Lung (tissue), 12 donors: ENCODE measurements around the gene SNX25. TPM values are rescaled to one million over a fixed set of nuclear protein-coding genes. Genes with fewer than 3 reads are reported as not detected.
A peak's percentile ranks its signal among the peaks of the same experiment; 100 is the strongest.

ENCODE experiments used
- ATAC-seq: fragments of 200-7000 bp; cut with Tn5 transposase; one replicate; pipeline ENCODE4 v1.9.1; 2020; ENCODE audit warnings: moderate number of reproducible peaks; ENCODE audit not compliant: insufficient read depth, low FRiP score
- DNase-seq, 3 donors: peaks; one replicate each; pipeline ENCODE4 v3.0.0-alpha.2; 2013 to 2017
- H3K27ac ChIP-seq, 2 donors: one replicate each; pipeline ENCODE4 v1.5.1; 2013; ENCODE audit warnings: mild to moderate bottlenecking in 2 of 2, moderate library complexity in 2 of 2, control low read depth in 1 of 2, inconsistent platforms in 1 of 2, low read depth in 1 of 2, low read length in 1 of 2
- H3K27me3 ChIP-seq, 3 donors: one replicate each; pipeline ENCODE4 v1.5.1; 2013; ENCODE audit warnings: low read length in 2 of 3; ENCODE audit not compliant: control insufficient read depth in 3 of 3, insufficient read depth in 3 of 3
- H3K36me3 ChIP-seq, 4 donors: one replicate each; pipeline ENCODE4 v1.5.1; 2013; ENCODE audit warnings: low read length in 4 of 4, mild to moderate bottlenecking in 1 of 4, moderate library complexity in 1 of 4; ENCODE audit not compliant: control insufficient read depth in 4 of 4, insufficient read depth in 4 of 4
- H3K4me1 ChIP-seq, 5 donors: one replicate each; pipeline ENCODE4 v1.5.1; 2013; ENCODE audit warnings: low read length in 5 of 5, mild to moderate bottlenecking in 2 of 5, moderate library complexity in 1 of 5; ENCODE audit not compliant: control insufficient read depth in 5 of 5, insufficient read depth in 5 of 5
- H3K4me3 ChIP-seq: one replicate; pipeline ENCODE4 v1.5.1; 2013; ENCODE audit warnings: mild to moderate bottlenecking, control low read depth, moderate library complexity
- H3K9ac ChIP-seq, 2 donors: one replicate each; pipeline ENCODE4 v1.5.1; 2013; ENCODE audit warnings: low read length in 2 of 2, control low read depth in 1 of 2; ENCODE audit not compliant: insufficient read depth in 1 of 2
- H3K9me3 ChIP-seq, 4 donors: one replicate each; pipeline ENCODE4 v1.5.1; 2013; ENCODE audit warnings: low read length in 3 of 4, mild to moderate bottlenecking in 1 of 4, moderate library complexity in 1 of 4; ENCODE audit not compliant: control insufficient read depth in 4 of 4, insufficient read depth in 3 of 4
- CTCF ChIP-seq: IDR thresholded peaks from 2 replicates; pipeline ENCODE4 v1.5.1; 2012; ENCODE audit warnings: mild to moderate bottlenecking; ENCODE audit errors: control extremely low read depth, extremely low read depth
- WGBS, 2 donors: extraction: QIAGEN DNeasy Blood & Tissue Kit; methylation state at CpG; one replicate each; pipeline ENCODE4 v1.1.7; 2013; 5-methylcytosine and 5-hydroxymethylcytosine counted together
- polyA plus RNA-seq, 2 donors: library from polyadenylated mRNA; stranded (reverse); fragments of 200-250 nt; gene quantifications; one replicate each; pipeline ENCODE4 v1.2.1, GENCODE V29; 2013
- total RNA-seq, 2 donors: library from RNA; depleted of rRNA in 1 of 2; stranded (reverse); fragments of >200 nt in 1 of 2; gene quantifications; one replicate each; pipeline ENCODE4 v1.2.1, GENCODE V29; 2014 to 2021
- donor health status: control.
- donor health status: control.
- donor health status: Bipolar disorder and iron deficiency.
- donor health status: healthy.
- donor health status: DM: yes; HTN: yes; CAD: no.

Gene SNX25
- total and polyA plus RNA-seq, 4 donors, result 16.8 to 95.4 (median 49.3) TPM

GRCh38 chr4:185411849-185412248, 202.5 kb downstream of the SNX25 start:
- Histone ChIP-seq H3K4me1 (no peaks in the 10 kb centered on the region), H3K9ac (no peak overlapping the region), H3K36me3 (peaks cover 10 to 35% (median 28%) of the 10 kb centered on the region in 4 donors), H3K27me3 (no peaks in the 10 kb centered on the region), H3K9me3 (peaks cover 0 to 3% (median 0%) of the 10 kb centered on the region in 4 donors), H3K4me3 (no peak overlapping the region), H3K27ac (no peak overlapping the region)
- WGBS, 2 donors, result 46 to 73% methylated on average over 5 of the region's 5 CpGs
- ATAC-seq (no peak), DNase-seq (no peak)
- TF ChIP-seq CTCF, result no peak

- 87 to 90% methylated on average over 5 of the region's 5 CpGs for WGBS, 2 donors
- ATAC-seq (peak; percentile 41), DNase-seq (no peak)
- H3K27me3 ChIP-seq, result no peaks in the 10 kb centered on the region
- H3K36me3 ChIP-seq, result peaks cover 10 to 41% (median 33%) of the 10 kb centered on the region in 4 donors
- peak overlapping the region in 1 of 2 donors; percentile 70 for H3K27ac ChIP-seq
- H3K9ac ChIP-seq, result no peak overlapping the region
- H3K4me1 ChIP-seq, result peaks cover 0 to 3% (median 0%) of the 10 kb centered on the region in 5 donors
- H3K9me3 ChIP-seq, result peaks cover 0 to 3% (median 0%) of the 10 kb centered on the region in 4 donors
- no peak overlapping the region for H3K4me3 ChIP-seq
- TF ChIP-seq CTCF, result no peak
Measured at GRCh38 chr4:185412412-185412811, 203.0 kb downstream of the SNX25 start.

Other genes starting within 250 kb of the SNX25 start
- gene HELT, start 191.1 kb upstream of the SNX25 start, total RNA-seq, result 1 to 10 TPM in 1 of 2 donors, not detected in 1; 2.5 TPM
- gene HELT, start 191.1 kb upstream of the SNX25 start, polyA plus RNA-seq, result under 1 TPM; 0.09 to 0.53 TPM
- 10 to 100 TPM; 18.3 to 52.2 TPM for gene SLC25A4, start 66.3 kb upstream of the SNX25 start, total RNA-seq
- 10 to 100 TPM; 29.8 to 31.7 TPM for gene SLC25A4, start 66.3 kb upstream of the SNX25 start, polyA plus RNA-seq
- 10 to 100 TPM; 32.5 to 39.2 TPM for gene CFAP97, start 5.6 kb upstream of the SNX25 start, total RNA-seq
- gene CFAP97, start 5.6 kb upstream of the SNX25 start, polyA plus RNA-seq, result 10 to 100 TPM in 1 of 2 donors, 1 to 10 TPM in 1; 5.4 to 11.4 TPM
- 1 to 10 TPM; 2.9 to 4.6 TPM for gene LRP2BP, start 186.3 kb downstream of the SNX25 start, total RNA-seq
- under 1 TPM; 0.48 to 0.71 TPM for gene LRP2BP, start 186.3 kb downstream of the SNX25 start, polyA plus RNA-seq
- gene ANKRD37, start 187.2 kb downstream of the SNX25 start, total RNA-seq, result 10 to 100 TPM; 11.0 to 48.0 TPM
- gene ANKRD37, start 187.2 kb downstream of the SNX25 start, polyA plus RNA-seq, result 10 to 100 TPM in 1 of 2 donors, 1 to 10 TPM in 1; 9.7 to 17.9 TPM
- 10 to 100 TPM; 26.2 to 48.8 TPM for gene UFSP2, start 216.4 kb downstream of the SNX25 start, total RNA-seq
- 10 to 100 TPM; 13.6 to 17.7 TPM for gene UFSP2, start 216.4 kb downstream of the SNX25 start, polyA plus RNA-seq